CD4-positive, alpha-beta T cell treated with Interleukin-17A for 1 hour (primary cell): Measurements from ENCODE around the gene LILRA1.
"Not testable (repeated sequence)": the region's sequence is repeated elsewhere in the genome, so short reads cannot be mapped to it uniquely, and the experiment has no call there.

Source experiments
- DNase-seq: peaks from one replicate; pipeline ENCODE4 v3.0.0-alpha.2; 2020

The LILRA1 gene

GRCh38 chr19:54627912-54628311, 34.5 kb downstream of the LILRA1 start:
- DNase-seq, result not testable (repeated sequence)

GRCh38 chr19:54630262-54630661, 36.8 kb downstream of the LILRA1 start, which contains the start of gene LILRB1:
TSS of gene LILRB1 (plus strand) at chr19:54630484. CDS start at chr19:54631074, 590 bp downstream.
- not testable (repeated sequence) for DNase-seq

GRCh38 chr19:54630782-54631181, 37.4 kb downstream of the LILRA1 start:
- no peak for DNase-seq

GRCh38 chr19:54631489-54632337, 38.3 kb downstream of the LILRA1 start:
- not testable (repeated sequence) for DNase-seq

- DNase-seq, result not testable (repeated sequence)
Measured at GRCh38 chr19:54632517-54632916, 39.1 kb downstream of the LILRA1 start.

- DNase-seq, result no peak
Measured at GRCh38 chr19:54633401-54633800, 40.0 kb downstream of the LILRA1 start.

GRCh38 chr19:54636081-54636480, 42.6 kb downstream of the LILRA1 start:
- DNase-seq, result not testable (repeated sequence)

GRCh38 chr19:54638683-54639082, 45.3 kb downstream of the LILRA1 start:
- DNase-seq, result no peak

GRCh38 chr19:54642953-54643352, 49.5 kb downstream of the LILRA1 start:
- DNase-seq, result not testable (repeated sequence)

GRCh38 chr19:54643583-54643982, 50.2 kb downstream of the LILRA1 start:
- DNase-seq, result not testable (repeated sequence)

GRCh38 chr19:54644056-54644455, 50.6 kb downstream of the LILRA1 start:
- DNase-seq, result no peak

GRCh38 chr19:54646331-54646841, 53.0 kb downstream of the LILRA1 start:
- DNase-seq, result no peak

- DNase-seq, result no peak
Measured at GRCh38 chr19:54648129-54648528, 54.7 kb downstream of the LILRA1 start.

- DNase-seq, result no peak
Measured at GRCh38 chr19:54650108-54650655, 56.8 kb downstream of the LILRA1 start.
